Stomach smooth muscle (tissue), 2 donors: ENCODE data around the gene GTF2H2C_2.
"Not testable (repeated sequence)": the region's sequence is repeated elsewhere in the genome, so short reads cannot be mapped to it uniquely, and the experiment has no call there.

Experiments used
- H3K27ac ChIP-seq: one replicate; pipeline ENCODE4 v1.7.0; 2013; ENCODE audit warnings: mild to moderate bottlenecking, low read length, inconsistent platforms
- H3K27me3 ChIP-seq, 2 donors: one replicate each; pipeline ENCODE4 v1.7.0; 2013; ENCODE audit warnings: low read length in 2 of 2; ENCODE audit not compliant: insufficient read depth in 2 of 2, control insufficient read depth in 1 of 2
- H3K36me3 ChIP-seq, 2 donors: one replicate each; pipeline ENCODE4 v1.7.0; 2013; ENCODE audit warnings: low read length in 2 of 2; ENCODE audit not compliant: control insufficient read depth in 2 of 2, insufficient read depth in 2 of 2
- H3K4me1 ChIP-seq: one replicate; pipeline ENCODE4 v1.7.0; 2013; ENCODE audit warnings: low read length; ENCODE audit not compliant: control insufficient read depth, insufficient read depth
- H3K4me3 ChIP-seq, 2 donors: one replicate each; pipeline ENCODE4 v1.7.0; 2013; ENCODE audit warnings: low read length in 2 of 2
- H3K9ac ChIP-seq, 2 donors: one replicate each; pipeline ENCODE4 v1.7.0; 2013; ENCODE audit warnings: low read length in 2 of 2, mild to moderate bottlenecking in 1 of 2
- H3K9me3 ChIP-seq, 2 donors: one replicate each; pipeline ENCODE4 v1.7.0; 2013; ENCODE audit warnings: low read length in 2 of 2; ENCODE audit not compliant: control insufficient read depth in 2 of 2
- donor health status: healthy.
- donor health status: Pancreatic carcinoma.

GTF2H2C_2 gene

GRCh38 chr5:70469926-70470509 lies 54.9 kb downstream of the GTF2H2C_2 start:
- H3K4me1 ChIP-seq, H3K36me3 ChIP-seq, H3K9me3 ChIP-seq, H3K4me3 ChIP-seq, H3K9ac ChIP-seq, H3K27ac ChIP-seq, H3K27me3 ChIP-seq: not testable (repeated sequence)
